WTC11 (cell line): Measurements from ENCODE around the gene MAP2K1.

Experiments
- CREM ChIP-seq: sonication (generic); formaldehyde crosslinking; IDR thresholded peaks from 2 replicates; pipeline ENCODE4 v1.8.1; 2022; ENCODE audit warnings: mild to moderate bottlenecking, missing genetic modification reagents, moderate library complexity
- CTCF ChIP-seq: fragments of 200-600 bp; IDR thresholded peaks from 2 replicates; pipeline ENCODE4 v1.8.0; 2022; ENCODE audit warnings: antibody characterized with exemption
- E2F4 ChIP-seq: sonication (generic); formaldehyde crosslinking; IDR thresholded peaks from 2 replicates; pipeline ENCODE4 v1.8.1; 2022; ENCODE audit warnings: low read depth, mild to moderate bottlenecking, moderate library complexity, missing genetic modification reagents, borderline replicate concordance
- FOXJ3 ChIP-seq: sonication (generic); formaldehyde crosslinking; IDR thresholded peaks from 2 replicates; pipeline ENCODE4 v1.9.0; 2021; ENCODE audit warnings: missing genetic modification reagents, mild to moderate bottlenecking, borderline replicate concordance
- NR2C2 ChIP-seq: sonication (generic); formaldehyde crosslinking; IDR thresholded peaks from 2 replicates; pipeline ENCODE4 v1.8.0; 2022; ENCODE audit warnings: mild to moderate bottlenecking, missing genetic modification reagents
- RELA ChIP-seq: sonication (generic); formaldehyde crosslinking; IDR thresholded peaks from 2 replicates; pipeline ENCODE4 v1.8.1; 2022; ENCODE audit warnings: missing genetic modification reagents, mild to moderate bottlenecking, borderline replicate concordance
- ZNF263 ChIP-seq: sonication (generic); formaldehyde crosslinking; IDR thresholded peaks from 2 replicates; pipeline ENCODE4 v1.8.1; 2022; ENCODE audit warnings: low read depth, mild to moderate bottlenecking, moderate library complexity, missing genetic modification reagents
- ZNF423 ChIP-seq: fragments of 250-450 bp; sonication (Bioruptor Pico); IDR thresholded peaks from 2 replicates; pipeline ENCODE4 v2.1.2; 2022; ENCODE audit warnings: mild to moderate bottlenecking, moderate library complexity
- TF ChIP-seq, protein P1 (sequence below): sonication (generic); formaldehyde crosslinking; IDR thresholded peaks from 2 replicates; pipeline ENCODE4 v1.8.0; 2022; ENCODE audit warnings: mild to moderate bottlenecking, missing genetic modification reagents
- TF ChIP-seq, protein P2 (sequence below): sonication (generic); formaldehyde crosslinking; IDR thresholded peaks from 2 replicates; pipeline ENCODE4 v1.8.1; 2023; ENCODE audit warnings: mild to moderate bottlenecking, moderate library complexity, missing genetic modification reagents

DNA sequence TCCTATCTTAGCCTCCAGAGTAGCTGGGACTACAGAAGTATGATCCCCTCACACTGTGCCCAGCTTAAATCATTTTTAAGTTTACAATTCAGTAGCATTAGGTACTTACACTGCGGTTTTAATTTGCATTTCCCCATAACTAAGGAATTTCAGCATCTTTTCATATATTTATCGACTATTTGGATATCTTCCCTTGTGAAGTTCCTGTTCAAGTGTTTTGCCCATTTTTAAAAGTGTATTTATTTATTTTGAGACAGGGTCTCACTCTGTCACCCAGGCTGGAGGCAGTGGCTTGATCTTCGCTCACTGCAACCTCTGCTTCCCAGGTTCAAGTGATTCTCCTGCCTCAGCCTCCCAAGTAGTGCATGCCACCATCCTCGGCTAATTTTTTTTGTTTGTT is 12.5 kb upstream of the MAP2K1 start:
- TF ChIP-seq, protein P1, sequence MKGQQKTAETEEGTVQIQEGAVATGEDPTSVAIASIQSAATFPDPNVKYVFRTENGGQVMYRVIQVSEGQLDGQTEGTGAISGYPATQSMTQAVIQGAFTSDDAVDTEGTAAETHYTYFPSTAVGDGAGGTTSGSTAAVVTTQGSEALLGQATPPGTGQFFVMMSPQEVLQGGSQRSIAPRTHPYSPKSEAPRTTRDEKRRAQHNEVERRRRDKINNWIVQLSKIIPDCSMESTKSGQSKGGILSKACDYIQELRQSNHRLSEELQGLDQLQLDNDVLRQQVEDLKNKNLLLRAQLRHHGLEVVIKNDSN: no peak
- no peak for TF ChIP-seq CTCF
- TF ChIP-seq RELA (CRISPR knock-in tag): no peak
- TF ChIP-seq, protein P2, sequence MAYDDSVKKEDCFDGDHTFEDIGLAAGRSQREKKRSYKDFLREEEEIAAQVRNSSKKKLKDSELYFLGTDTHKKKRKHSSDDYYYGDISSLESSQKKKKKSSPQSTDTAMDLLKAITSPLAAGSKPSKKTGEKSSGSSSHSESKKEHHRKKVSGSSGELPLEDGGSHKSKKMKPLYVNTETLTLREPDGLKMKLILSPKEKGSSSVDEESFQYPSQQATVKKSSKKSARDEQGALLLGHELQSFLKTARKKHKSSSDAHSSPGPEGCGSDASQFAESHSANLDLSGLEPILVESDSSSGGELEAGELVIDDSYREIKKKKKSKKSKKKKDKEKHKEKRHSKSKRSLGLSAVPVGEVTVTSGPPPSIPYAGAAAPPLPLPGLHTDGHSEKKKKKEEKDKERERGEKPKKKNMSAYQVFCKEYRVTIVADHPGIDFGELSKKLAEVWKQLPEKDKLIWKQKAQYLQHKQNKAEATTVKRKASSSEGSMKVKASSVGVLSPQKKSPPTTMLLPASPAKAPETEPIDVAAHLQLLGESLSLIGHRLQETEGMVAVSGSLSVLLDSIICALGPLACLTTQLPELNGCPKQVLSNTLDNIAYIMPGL (CRISPR knock-in tag): no peak
- TF ChIP-seq CREM: no peak
- TF ChIP-seq E2F4 (CRISPR knock-in tag): no peak
- no peak for TF ChIP-seq FOXJ3 (CRISPR knock-in tag)
- TF ChIP-seq NR2C2 (CRISPR knock-in tag): no peak
- no peak for TF ChIP-seq ZNF263 (CRISPR knock-in tag)
- TF ChIP-seq ZNF423: no peak
